Measurements from ENCODE around the gene GNL1. TPM values are rescaled to one million over a fixed set of nuclear protein-coding genes. Genes with fewer than 3 reads are reported as not detected.
A peak's percentile ranks its signal among the peaks of the same experiment; 100 is the strongest.

The GNL1 gene
- total RNA-seq, 6 experiments from 2014 or later: 5.1 to 25.6 (median 19.8) TPM

DNA sequence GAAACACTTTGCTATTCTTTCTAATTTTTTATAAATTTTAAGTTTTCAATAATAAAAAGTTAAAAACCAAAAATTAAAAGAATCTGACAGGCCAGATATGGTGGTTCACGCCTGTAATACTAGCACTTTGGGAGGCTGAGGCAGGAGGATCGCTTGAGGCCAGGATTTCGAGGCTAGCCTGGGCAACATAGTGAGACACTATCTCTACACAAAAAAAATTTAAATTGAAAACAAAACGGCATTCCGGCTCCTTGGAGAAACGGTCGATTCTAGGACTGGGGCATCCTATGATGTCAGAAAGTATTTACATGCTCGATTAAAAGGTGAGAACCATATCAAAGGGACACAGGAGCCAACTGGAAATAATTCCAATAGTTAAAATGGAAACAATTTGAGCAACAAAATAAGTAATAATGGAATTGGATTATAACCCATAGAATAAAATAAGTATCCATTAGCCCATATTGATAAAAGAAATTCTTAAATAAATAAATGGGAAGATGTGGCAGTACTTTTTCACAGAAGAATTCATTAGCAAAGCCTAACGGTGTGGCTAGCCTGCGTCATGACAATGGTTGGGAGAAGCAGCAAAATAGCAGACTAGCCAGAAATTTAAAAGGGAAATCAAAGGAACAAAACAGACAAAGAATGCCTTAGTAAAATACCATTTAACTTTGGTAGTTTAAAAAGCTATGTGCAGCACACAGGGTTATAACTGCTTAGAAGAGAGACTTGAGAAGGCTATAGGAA is 45.7 kb downstream of the GNL1 start:
- intact Hi-C loops (cut with DNase I): no loop called here

DNA sequence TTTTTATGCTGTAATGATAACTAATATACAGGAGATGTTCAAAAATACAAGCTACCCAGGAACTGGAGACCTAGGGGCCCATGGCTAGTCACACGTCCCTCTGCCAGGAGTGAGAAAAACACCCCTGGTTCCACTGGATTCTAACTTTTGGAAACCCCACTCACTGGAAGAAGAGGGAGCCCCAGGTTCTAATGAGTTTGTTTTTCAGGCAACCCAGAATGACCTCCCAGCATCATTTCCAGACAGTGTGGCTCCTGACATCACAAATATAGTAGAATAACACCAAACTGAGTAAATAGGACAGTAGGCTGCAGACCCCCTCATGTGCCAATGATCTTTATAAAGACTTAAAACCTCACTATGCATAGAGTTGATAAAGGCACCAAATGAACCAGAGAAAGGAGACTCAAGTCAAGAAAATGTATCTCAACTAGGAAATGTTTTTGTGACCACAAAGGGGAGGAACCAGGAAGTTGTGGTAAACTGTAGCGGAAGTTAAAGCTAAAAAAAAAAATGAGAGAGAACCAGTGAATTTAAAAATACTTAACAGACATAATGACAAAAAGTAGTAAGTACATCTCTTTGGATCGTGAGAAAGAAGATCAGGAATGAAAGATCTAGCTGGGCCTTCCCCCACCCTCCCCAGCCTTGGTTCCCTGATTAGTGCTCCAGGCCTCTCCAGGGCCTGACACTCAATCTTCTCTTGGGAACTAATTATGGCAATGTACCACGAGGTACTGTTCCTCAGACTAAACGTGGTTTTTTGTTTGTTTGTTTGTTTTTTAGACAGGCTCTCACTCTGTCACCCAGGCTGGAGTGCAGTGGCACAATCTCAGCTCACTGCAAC is 47.2 kb downstream of the GNL1 start:
- no peak for TF ChIP-seq POLR2A (IDR thresholded peaks at IDR 0.05)
- TF ChIP-seq, protein P1, sequence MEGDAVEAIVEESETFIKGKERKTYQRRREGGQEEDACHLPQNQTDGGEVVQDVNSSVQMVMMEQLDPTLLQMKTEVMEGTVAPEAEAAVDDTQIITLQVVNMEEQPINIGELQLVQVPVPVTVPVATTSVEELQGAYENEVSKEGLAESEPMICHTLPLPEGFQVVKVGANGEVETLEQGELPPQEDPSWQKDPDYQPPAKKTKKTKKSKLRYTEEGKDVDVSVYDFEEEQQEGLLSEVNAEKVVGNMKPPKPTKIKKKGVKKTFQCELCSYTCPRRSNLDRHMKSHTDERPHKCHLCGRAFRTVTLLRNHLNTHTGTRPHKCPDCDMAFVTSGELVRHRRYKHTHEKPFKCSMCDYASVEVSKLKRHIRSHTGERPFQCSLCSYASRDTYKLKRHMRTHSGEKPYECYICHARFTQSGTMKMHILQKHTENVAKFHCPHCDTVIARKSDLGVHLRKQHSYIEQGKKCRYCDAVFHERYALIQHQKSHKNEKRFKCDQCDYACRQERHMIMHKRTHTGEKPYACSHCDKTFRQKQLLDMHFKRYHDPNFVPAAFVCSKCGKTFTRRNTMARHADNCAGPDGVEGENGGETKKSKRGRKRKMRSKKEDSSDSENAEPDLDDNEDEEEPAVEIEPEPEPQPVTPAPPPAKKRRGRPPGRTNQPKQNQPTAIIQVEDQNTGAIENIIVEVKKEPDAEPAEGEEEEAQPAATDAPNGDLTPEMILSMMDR (IDR thresholded peaks at IDR 0.05): no peak
- H3K4me1 ChIP-seq: no peaks in the 10 kb centered on the region
- ATAC-seq: peak; percentile 31 to 64 (median 48)
- 28% methylated on average over 5 of the region's 5 CpGs for WGBS (ENCODE audit: insufficient coverage, low coverage, low lambda C conversion rate, missing lambda C conversion rate)
- H3K27me3 ChIP-seq: no peaks in the 10 kb centered on the region
- H3K27ac ChIP-seq: peak overlapping the region; percentile 29 to 47 (median 36)
- no peaks in the 10 kb centered on the region for H3K36me3 ChIP-seq
- no peak for DNase-seq
- no peaks in the 10 kb centered on the region for H3K9me3 ChIP-seq
- intact Hi-C loops (cut with DNase I): no loop called here
- no peak overlapping the region for H3K4me3 ChIP-seq

More for the DNA sequence above, 45.7 kb downstream of the GNL1 start:
- Histone ChIP-seq H3K27ac (no peak overlapping the region), H3K4me1 (peaks cover 0 to 5% (median 0%) of the 10 kb centered on the region in 4 donors), H3K36me3 (no peaks in the 10 kb centered on the region), H3K9me3 (no peaks in the 10 kb centered on the region), H3K27me3 (no peaks in the 10 kb centered on the region), H3K4me3 (no peak overlapping the region)
- 82% methylated on average over 10 of the region's 10 CpGs for WGBS (ENCODE audit: insufficient coverage, low coverage, low lambda C conversion rate, missing lambda C conversion rate)
- ATAC-seq (no peak), DNase-seq (no peak)
- TF ChIP-seq, protein P1 (IDR thresholded peaks at IDR 0.05): no peak
- no peak for TF ChIP-seq POLR2A (IDR thresholded peaks at IDR 0.05)

GRCh38 chr6:30507849-30508827 is 48.2 kb downstream of the GNL1 start:
- Histone ChIP-seq H3K27me3 (no peaks in the 10 kb centered on the region), H3K4me1 (no peaks in the 10 kb centered on the region), H3K4me3 (no peak overlapping the region), H3K27ac (peak overlapping the region in 2 of 3 donors; percentile 36 to 47), H3K9me3 (no peaks in the 10 kb centered on the region), H3K36me3 (no peaks in the 10 kb centered on the region)
- WGBS (ENCODE audit: insufficient coverage, low coverage, low lambda C conversion rate, missing lambda C conversion rate): 70% methylated on average over 5 of the region's 5 CpGs
- ATAC-seq (peak in 3 of 4 donors; percentile 42 to 64 (median 45)), DNase-seq (no peak)
- intact Hi-C loops (cut with DNase I): no loop called here
- TF ChIP-seq, protein P1 (IDR thresholded peaks at IDR 0.05): no peak
- TF ChIP-seq POLR2A (IDR thresholded peaks at IDR 0.05): no peak
